Measurements from ENCODE around the gene LTBR.

LTBR gene

GRCh38 chr12:6368906-6369525 lies 14.9 kb upstream of the LTBR start:
- no peak for DNase-seq (ENCODE audit: low read depth)

- no peak for DNase-seq (ENCODE audit: low read depth)
These were observed 13.9 kb upstream of the LTBR start for GRCh38 chr12:6369916-6370575.

- DNase-seq (ENCODE audit: low read depth) = no peak
These were observed 13.4 kb upstream of the LTBR start for GRCh38 chr12:6370576-6370935.

DNA sequence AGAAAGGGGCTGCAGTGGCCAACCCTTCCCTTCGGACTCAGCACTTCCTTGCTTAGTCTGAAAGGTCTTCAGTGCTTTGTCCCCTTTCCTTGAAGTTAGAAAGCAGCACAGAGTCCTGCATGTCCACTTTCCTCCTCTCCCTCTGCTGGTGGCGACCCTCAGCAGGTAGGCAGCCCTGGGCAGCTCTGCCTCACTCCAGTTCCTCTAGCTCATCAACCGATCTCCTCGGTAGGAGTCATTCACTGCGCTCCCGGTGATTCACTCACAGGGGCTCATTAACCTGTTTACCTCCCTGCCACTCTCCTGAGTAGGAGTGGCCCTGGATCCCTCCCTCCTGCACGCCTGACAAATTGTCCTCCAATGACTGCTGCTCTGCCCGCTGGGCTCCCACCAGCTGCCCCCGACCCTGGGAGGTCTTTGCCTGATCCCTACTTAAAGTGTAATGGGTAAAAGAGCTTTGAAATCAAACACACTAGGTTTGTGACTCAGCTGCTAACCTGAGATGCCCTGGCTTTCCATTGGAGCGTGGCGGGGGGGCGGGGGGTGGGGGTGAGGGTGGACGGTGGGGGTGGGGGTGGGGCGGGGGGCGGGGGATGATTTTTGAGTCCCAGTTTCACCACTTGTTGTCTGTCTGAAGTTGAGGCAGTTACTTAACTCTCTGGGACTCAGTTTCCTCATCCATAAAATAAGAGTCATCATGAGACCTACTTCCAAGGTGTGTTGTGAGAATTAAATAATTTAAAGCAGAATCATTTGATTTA lies 12.8 kb upstream of the LTBR start:
- no peak for DNase-seq (ENCODE audit: low read depth)

DNA sequence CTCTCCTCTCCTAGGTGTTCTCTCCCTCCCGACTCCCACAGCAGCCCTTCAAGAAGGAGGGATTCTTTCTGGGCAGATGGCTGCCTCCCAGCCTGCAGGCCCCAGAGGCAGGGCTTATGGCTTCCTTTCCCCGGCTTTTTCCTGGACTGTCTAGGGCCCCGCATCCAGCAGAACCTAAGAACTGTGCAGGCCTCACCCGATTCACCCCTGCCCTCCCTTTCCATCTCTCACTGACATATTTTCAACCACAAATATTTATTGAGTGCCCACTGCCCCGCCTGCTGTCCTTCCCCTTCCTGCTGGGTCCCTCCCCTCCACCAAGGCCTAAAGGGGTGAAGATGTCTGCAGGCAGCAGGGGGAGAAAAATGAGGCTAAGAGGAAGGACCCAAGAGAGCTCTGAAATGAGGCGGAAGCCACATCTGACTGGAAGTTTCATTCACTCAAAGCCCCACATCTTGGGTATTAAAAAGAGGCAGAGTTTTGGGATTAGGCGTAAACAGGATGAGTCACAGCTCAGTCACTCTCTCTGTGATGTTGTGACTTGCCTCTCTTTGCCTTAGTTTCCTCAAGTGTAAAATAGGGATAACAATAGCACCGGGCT lies 11.5 kb upstream of the LTBR start:
- no peak for DNase-seq (ENCODE audit: low read depth)

- DNase-seq (ENCODE audit: low read depth) = no peak
These were observed 10.8 kb upstream of the LTBR start for GRCh38 chr12:6373022-6373787.

- DNase-seq (ENCODE audit: low read depth) = no peak
These were observed 9.8 kb upstream of the LTBR start for GRCh38 chr12:6374028-6374785.

DNA sequence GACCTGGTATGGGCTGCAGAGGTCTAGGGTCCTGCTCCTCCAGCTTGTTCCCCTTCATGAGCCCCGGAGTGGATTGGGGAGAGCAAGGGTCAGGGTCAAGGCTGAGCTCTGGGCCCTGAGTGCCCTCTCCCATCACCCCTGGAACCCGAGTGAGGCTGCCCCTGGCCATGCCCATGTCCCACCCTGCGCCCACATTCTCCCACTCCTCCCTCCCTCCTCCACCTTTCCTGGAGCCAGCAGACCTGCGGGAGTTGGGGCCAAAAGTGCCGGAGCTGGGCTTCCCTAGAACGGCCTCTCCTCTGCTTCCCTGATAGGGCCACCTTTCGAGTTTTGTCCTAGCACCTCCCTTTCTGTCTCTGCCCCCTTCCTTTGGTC lies 9.2 kb upstream of the LTBR start:
- no peak for DNase-seq (ENCODE audit: low read depth)

GRCh38 chr12:6375269-6376078 lies 8.5 kb upstream of the LTBR start, which contains the start of gene SCNN1A:
SCNN1A (minus strand) TSS chr12:6375563; CDS start chr12:6374783, 780 bp downstream.
- no peak for DNase-seq (ENCODE audit: low read depth)

GRCh38 chr12:6376079-6376869 lies 7.7 kb upstream of the LTBR start:
- no peak for DNase-seq (ENCODE audit: low read depth)

GRCh38 chr12:6376870-6377666 lies 6.9 kb upstream of the LTBR start:
- DNase-seq (ENCODE audit: low read depth) = no peak

- DNase-seq (ENCODE audit: low read depth) = no peak
These were observed 6.3 kb upstream of the LTBR start for GRCh38 chr12:6377667-6377994.

DNA sequence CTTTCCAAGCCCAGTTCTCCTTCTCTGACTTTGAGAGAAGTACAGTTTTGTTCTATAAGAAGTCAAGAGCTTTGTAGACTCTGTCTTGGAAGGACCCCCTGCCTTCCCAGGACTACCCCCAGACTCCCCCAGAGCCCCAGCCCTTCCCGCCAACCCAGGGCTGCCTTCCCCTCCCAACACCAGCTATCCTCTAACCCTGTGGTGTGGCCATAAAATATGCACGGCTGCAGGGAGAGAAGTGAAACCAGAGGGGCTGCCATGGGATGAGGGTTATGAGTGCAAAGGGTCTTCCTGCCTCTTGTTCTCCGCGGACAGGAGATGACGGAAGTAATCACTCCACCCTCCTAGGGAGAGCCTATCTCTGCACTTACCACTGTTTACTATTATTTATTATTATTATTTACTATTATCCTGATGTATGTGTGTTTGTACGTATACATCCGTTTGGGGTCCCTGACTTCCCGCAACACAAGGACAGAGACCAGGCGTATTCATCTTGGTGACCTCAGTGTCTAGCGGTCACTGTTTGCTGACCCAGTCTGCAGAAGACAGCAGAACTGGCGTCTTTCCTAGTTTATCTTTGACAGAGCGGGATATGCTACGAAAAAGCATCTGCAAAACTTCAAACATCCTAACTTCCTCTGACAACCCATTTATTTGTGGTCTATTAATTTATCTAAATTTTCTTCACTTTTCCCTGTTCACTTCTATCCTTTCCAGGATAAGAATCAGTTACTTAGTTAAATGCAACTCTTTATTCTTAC lies 5.1 kb upstream of the LTBR start:
- no peak for DNase-seq (ENCODE audit: low read depth)

DNA sequence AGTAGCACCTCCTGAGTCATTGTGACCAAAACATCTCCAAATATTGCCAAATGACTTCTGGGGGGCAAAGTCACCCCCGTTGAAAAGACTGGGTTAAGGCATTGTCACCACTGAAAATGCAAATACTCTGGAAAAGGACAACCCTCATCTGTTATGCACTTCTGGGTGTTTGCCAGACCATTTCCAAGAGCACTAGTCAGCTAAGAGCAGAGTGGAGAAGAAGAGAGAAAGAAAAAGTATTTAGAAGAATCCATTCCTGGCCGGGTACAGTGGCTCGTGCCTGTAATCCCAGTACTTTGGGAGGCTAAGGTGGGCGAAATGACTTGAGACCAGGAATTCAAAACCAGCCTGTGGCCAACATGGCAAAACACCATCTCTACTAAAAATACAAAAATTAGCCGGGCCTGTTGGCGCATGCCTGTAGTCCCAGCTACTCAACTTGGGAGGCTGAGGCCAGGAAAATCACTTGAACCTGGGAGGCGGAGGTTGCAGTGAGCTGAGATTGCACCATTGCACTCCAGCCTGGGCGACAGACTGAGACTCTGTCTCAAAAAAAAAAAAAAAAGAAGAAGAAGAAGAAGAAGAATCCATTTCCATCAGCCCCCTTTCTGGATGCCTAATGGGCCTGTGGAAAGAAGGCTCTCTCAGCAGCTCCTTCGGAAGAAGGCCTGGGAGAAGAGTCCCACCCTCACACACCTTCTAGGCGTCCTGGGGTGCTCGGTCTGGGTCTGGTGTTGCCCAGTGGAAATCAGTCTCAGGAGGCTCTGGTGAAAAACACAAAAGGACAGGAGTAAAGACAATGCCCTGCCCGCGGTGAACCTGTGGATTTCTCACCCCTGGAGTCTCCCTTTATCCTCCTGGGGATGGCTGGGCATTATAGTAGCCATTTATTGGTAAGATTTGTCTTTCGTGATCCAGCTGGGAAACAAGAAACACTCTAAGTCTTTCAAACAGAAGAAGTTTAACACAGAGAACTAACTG lies 3.5 kb upstream of the LTBR start:
- DNase-seq (ENCODE audit: low read depth) = no peak

DNA sequence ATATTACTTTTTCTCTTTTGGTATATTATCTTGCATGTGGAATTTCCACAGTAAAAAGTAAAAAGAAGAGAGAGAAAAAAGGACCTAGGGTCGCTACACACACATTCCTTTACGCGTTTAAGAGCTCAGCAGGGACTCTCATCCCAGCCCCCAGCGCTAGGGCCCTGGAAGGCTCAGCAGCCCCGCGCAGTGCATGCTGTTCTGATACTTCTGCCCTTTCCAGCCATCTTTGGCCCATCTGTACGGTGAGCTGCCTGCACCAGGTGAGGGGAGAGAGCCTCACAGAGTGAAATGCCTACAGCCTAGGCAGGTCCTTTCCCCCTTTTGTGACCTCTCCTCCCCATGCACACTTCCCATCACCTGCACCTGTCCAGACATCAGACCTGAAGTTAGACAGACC lies 1.6 kb upstream of the LTBR start:
- DNase-seq (ENCODE audit: low read depth) = no peak

DNA sequence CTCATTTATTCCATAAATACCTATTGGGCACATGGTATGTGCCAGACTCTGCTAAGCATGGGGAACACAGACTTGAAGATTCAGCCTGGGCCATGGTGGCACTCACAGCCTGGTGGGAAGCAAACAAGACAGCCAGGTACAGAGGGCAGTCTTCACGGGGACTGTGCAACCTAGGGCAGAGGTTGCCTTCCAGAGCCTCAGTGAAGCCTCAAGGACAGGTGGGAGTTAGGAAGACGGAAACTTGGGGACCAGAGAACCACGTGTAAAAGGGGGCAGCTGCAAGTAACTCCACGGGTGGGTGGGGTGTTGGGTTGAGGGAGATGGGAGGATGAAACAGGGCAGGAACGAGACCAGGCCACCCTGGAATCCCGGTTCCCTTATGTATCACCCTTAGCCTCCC lies 980 bp upstream of the LTBR start:
- DNase-seq (ENCODE audit: low read depth) = no peak

Measured in stimulated activated CD4-positive, alpha-beta T cell treated with anti-CD3 and anti-CD28 coated beads, Interleukin-2, amount 100 ng/mL, for 4 hours (primary cell).